Keratinocyte (primary cell): ENCODE data around the gene SUGT1. TPM values are rescaled to one million over a fixed set of nuclear protein-coding genes. Genes with fewer than 3 reads are reported as not detected.

Experiments used
- DNase-seq: peaks from one replicate; pipeline ENCODE4 v3.0.0-alpha.2; 2011; ENCODE audit warnings: low read depth, missing footprints, low spot score
- FAIRE-seq: peaks from 2 replicates; lab custom pipeline; 2011; peaks lifted over from hg19 to GRCh38; lab: Jason Lieb, UNC
- H2AFZ ChIP-seq: 2 replicates; pipeline ENCODE4 v1.6.0; 2012; ENCODE audit warnings: low read length, control low read depth, inconsistent platforms; ENCODE audit not compliant: control insufficient read depth
- H3K27ac ChIP-seq: 2 replicates; pipeline ENCODE4 v1.5.1; 2011; ENCODE audit warnings: low read length; ENCODE audit not compliant: control insufficient read depth, insufficient read depth
- H3K27me3 ChIP-seq: 3 replicates; pipeline ENCODE4 v1.6.0; 2011; ENCODE audit warnings: low read length; ENCODE audit not compliant: control insufficient read depth, insufficient read depth; ENCODE audit errors: extremely low read depth
- H3K36me3 ChIP-seq, 2 experiments: 2 replicates in 1 of 2; 3 replicates in 1 of 2; pipeline ENCODE4 v1.5.1; 2011; ENCODE audit warnings: low read length in 2 of 2, mild to moderate bottlenecking in 1 of 2; ENCODE audit not compliant: control insufficient read depth in 2 of 2, insufficient read depth in 2 of 2; ENCODE audit errors: extremely low read depth in 1 of 2
- H3K4me1 ChIP-seq: 3 replicates; pipeline ENCODE4 v1.5.1; 2011; ENCODE audit warnings: low read length; ENCODE audit not compliant: control insufficient read depth, insufficient read depth; ENCODE audit errors: extremely low read depth
- H3K4me2 ChIP-seq: 3 replicates; pipeline ENCODE4 v1.6.0; 2011; ENCODE audit warnings: low read depth, low read length; ENCODE audit not compliant: control insufficient read depth, insufficient read depth; ENCODE audit errors: extremely low read depth
- H3K4me3 ChIP-seq, 3 experiments: fragments of 200-600 bp in 1 of 3; sonication (generic) in 1 of 3; 2 replicates in 2 of 3; 3 replicates in 1 of 3; pipeline ENCODE4 v1.5.1; 2011 to 2016; ENCODE audit warnings: low read length in 3 of 3, mild to moderate bottlenecking in 3 of 3, control low read depth in 2 of 3, inconsistent platforms in 1 of 3, low read depth in 1 of 3, mixed read lengths in 1 of 3, mixed run types in 1 of 3, moderate library complexity in 1 of 3; ENCODE audit not compliant: control insufficient read depth in 2 of 3, insufficient read depth in 2 of 3; ENCODE audit errors: extremely low read depth in 1 of 3
- H3K79me2 ChIP-seq: 2 replicates; pipeline ENCODE4 v1.6.0; 2012; ENCODE audit warnings: low read length; ENCODE audit not compliant: control insufficient read depth, insufficient read depth
- H3K9ac ChIP-seq: 3 replicates; pipeline ENCODE4 v1.6.0; 2011; ENCODE audit warnings: low read length; ENCODE audit not compliant: control insufficient read depth, insufficient read depth; ENCODE audit errors: extremely low read depth
- H3K9me1 ChIP-seq: 3 replicates; pipeline ENCODE4 v1.6.0; 2011; ENCODE audit warnings: low read length; ENCODE audit not compliant: control insufficient read depth, insufficient read depth; ENCODE audit errors: extremely low read depth
- H3K9me3 ChIP-seq: 2 replicates; pipeline ENCODE4 v1.5.1; 2012; ENCODE audit warnings: low read depth, low read length; ENCODE audit not compliant: control insufficient read depth
- H4K20me1 ChIP-seq: 3 replicates; pipeline ENCODE4 v1.6.0; 2011; ENCODE audit warnings: low read length; ENCODE audit not compliant: control insufficient read depth, insufficient read depth; ENCODE audit errors: extremely low read depth
- CTCF ChIP-seq, 3 experiments: IDR thresholded peaks in 1 of 3; conservative IDR thresholded peaks in 1 of 3; optimal IDR thresholded peaks in 1 of 3; 2 replicates in 2 of 3; 3 replicates in 1 of 3; pipeline versions ENCODE3 to v1.5.1; 2011; ENCODE audit warnings: low read length in 3 of 3, mild to moderate bottlenecking in 3 of 3, moderate library complexity in 2 of 3, control low read depth in 1 of 3, inconsistent platforms in 1 of 3; ENCODE audit not compliant: insufficient read depth in 2 of 3; ENCODE audit errors: extremely low read depth in 1 of 3
- EZH2 ChIP-seq: IDR thresholded peaks from one replicate; pipeline ENCODE4 v1.6.1; 2012; ENCODE audit warnings: inconsistent platforms, mild to moderate bottlenecking, low read length, moderate library complexity
- dilution Hi-C: fragments of 300-500 bp; cut with MboI; formaldehyde crosslinking; loops from one replicate; pipeline ENCODE4 v1.7.0; 2020; ENCODE audit warnings: low sequenced_read_pairs; ENCODE audit not compliant: extremely low pct_ligation_motif_present
- polyA plus RNA-seq, 5 experiments: library from polyadenylated mRNA; depleted of rRNA in 3 of 5; stranded (reverse) in 3 of 5; stranded (forward) in 1 of 5; unstranded in 1 of 5; fragments of >200 nt; gene quantifications; 1 replicate in 1 of 5; 2 replicates in 3 of 5; 3 replicates in 1 of 5; pipeline versions ENCODE4 v1.2.1 to v1.2.3, GENCODE V29; 2011 to 2012; ENCODE audit warnings: missing spikeins in 2 of 5, low read depth in 1 of 5, low replicate concordance in 1 of 5

The SUGT1 gene
- polyA plus RNA-seq, 1 donor (not counting 4 experiments of a cell fraction or from before 2014, with no cell fraction given): 43.9 TPM

GRCh38 chr13:52664272-52664671 is 11.6 kb downstream of the SUGT1 start:
- Histone ChIP-seq H3K9me3 (no peaks in the 10 kb centered on the region), H3K27ac (no peak overlapping the region), H3K36me3 (peaks cover 10 to 19% of the 10 kb centered on the region in 2 experiments), H2AFZ (no peak overlapping the region), H3K4me1 (no peaks in the 10 kb centered on the region), H4K20me1 (no peaks in the 10 kb centered on the region), H3K9ac (no peak overlapping the region), H3K79me2 (no peaks in the 10 kb centered on the region), H3K4me2 (no peak overlapping the region), H3K4me3 (no peak overlapping the region), H3K9me1 (no peaks in the 10 kb centered on the region), H3K27me3 (no peaks in the 10 kb centered on the region)
- FAIRE-seq (no peak), DNase-seq (no peak)
- TF ChIP-seq CTCF (optimal IDR thresholded peaks at IDR 0.05 in 1 of 3, IDR thresholded peaks at IDR 0.05 in 1 of 3, conservative IDR thresholded peaks at IDR 0.05 in 1 of 3; ENCODE audit: extremely low read depth in 1 of 3, insufficient read depth in 2 of 3, low read length in 3 of 3) (no peak), EZH2 (no peak)
- dilution Hi-C loops: no loop called here

GRCh38 chr13:52665325-52665724 is 12.7 kb downstream of the SUGT1 start:
- Histone ChIP-seq H3K9me3 (no peaks in the 10 kb centered on the region), H3K4me2 (no peak overlapping the region), H3K36me3 (peaks cover 10 to 19% of the 10 kb centered on the region in 2 experiments), H2AFZ (no peak overlapping the region), H3K9ac (no peak overlapping the region), H3K27ac (no peak overlapping the region), H4K20me1 (no peaks in the 10 kb centered on the region), H3K4me3 (no peak overlapping the region), H3K79me2 (no peaks in the 10 kb centered on the region), H3K4me1 (no peaks in the 10 kb centered on the region), H3K9me1 (no peaks in the 10 kb centered on the region), H3K27me3 (no peaks in the 10 kb centered on the region)
- TF ChIP-seq CTCF (optimal IDR thresholded peaks at IDR 0.05 in 1 of 3, IDR thresholded peaks at IDR 0.05 in 1 of 3, conservative IDR thresholded peaks at IDR 0.05 in 1 of 3; ENCODE audit: extremely low read depth in 1 of 3, insufficient read depth in 2 of 3, low read length in 3 of 3) (peak in 2 of 3 experiments; percentile 33 to 36), EZH2 (no peak)
- dilution Hi-C loops: no loop called here
- FAIRE-seq: no peak
- DNase-seq: no peak
